Measurements from ENCODE around the gene S100P.

S100P gene

DNA sequence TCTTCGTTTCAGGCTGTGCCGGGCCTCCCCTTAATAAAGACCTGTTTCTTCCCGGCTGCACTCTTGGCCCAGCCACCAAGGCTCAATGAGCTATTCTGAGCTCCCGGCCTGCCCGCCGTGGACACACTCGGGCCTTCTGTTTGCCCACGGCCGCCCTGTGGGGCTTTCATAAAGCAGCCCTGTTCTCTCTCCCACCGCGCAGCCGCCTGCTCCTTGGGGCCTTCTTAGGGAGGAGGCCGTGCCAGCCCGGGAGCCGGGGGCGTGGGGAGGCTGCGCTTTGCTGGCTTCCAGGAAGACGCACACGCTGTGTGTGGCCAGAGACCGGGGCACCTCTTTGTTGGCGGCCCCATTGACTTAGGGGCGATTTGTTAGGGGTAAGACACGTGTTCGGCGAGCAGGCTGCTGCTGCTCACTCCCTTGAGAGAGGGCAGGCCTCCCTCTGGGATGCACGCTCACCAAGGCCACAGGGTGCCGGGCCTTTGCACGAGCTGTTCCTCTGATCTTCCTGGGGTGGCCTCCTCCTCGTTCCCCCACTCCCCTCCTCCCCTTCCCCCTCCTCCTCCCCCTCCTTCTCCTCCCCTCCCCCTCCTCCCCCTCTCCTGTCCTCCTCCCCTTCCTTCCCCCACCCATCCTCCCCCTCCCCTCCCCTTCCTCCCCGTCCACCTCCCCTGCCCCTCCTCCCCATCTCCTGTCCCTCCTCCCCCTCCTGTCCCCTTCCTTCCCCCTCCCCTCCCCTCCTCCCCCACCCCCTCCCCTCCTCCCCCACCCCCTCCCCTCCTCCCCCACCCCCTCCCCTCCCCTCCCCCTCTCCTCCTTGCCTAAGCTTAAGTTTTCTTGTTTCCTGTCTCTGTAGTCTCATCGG is 33.6 kb downstream of the S100P start:
- DNase-seq, result no peak

DNA sequence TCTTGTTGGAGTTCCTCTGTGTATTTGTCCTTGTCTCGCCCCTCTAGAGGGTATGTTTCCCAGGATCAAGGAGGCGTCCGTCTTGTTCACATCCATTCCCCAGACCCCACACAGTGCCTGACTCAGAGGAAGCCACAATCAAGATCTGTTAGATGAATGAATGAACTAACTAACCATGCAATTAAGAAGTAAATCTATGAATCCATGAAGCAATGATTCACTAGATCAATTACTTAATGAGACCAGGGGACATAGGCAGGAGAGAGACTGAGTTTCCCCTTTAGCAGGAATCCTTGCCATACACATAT is 34.2 kb downstream of the S100P start:
- DNase-seq, result no peak

DNA sequence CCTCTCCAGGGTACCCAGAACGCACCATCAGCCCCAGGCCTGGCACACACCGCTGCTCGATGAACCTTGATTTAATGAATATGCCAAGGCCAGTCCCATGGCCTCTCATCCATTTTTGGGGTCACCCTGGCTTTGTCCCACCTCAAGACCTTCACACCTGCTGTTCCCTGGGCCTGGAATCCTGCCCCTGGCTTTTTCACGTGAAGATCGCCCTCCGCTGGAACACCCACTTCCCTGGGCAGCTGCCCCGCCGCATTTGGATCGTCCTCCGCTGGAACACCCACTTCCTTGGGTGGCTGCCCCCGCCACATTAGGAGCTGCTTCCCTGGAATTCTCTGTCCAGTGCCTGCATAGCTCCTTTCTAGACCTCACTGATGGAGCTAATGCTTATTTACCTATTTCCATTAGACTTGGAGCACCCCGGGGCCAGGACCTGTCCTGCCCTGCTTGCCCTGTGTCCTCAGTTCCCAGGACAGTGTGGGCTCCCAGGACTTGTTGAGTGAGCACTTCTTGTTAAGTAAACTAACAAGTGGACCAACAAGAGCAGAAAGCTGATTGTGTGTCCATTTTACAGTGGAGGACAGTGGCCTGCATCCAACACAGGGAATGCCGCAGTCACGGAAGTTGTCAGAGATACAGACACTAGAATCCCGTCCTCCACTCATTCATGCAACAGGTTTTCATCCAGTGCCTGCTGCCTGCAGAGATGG is 34.8 kb downstream of the S100P start:
- DNase-seq, result no peak

- no peak for DNase-seq
Observed at GRCh38 chr4:6730603-6731317, 37.1 kb downstream of the S100P start.

GRCh38 chr4:6731318-6731675 is 37.6 kb downstream of the S100P start:
- DNase-seq, result no peak

- DNase-seq, result no peak
Observed at GRCh38 chr4:6731780-6732179, 38.1 kb downstream of the S100P start.

DNA sequence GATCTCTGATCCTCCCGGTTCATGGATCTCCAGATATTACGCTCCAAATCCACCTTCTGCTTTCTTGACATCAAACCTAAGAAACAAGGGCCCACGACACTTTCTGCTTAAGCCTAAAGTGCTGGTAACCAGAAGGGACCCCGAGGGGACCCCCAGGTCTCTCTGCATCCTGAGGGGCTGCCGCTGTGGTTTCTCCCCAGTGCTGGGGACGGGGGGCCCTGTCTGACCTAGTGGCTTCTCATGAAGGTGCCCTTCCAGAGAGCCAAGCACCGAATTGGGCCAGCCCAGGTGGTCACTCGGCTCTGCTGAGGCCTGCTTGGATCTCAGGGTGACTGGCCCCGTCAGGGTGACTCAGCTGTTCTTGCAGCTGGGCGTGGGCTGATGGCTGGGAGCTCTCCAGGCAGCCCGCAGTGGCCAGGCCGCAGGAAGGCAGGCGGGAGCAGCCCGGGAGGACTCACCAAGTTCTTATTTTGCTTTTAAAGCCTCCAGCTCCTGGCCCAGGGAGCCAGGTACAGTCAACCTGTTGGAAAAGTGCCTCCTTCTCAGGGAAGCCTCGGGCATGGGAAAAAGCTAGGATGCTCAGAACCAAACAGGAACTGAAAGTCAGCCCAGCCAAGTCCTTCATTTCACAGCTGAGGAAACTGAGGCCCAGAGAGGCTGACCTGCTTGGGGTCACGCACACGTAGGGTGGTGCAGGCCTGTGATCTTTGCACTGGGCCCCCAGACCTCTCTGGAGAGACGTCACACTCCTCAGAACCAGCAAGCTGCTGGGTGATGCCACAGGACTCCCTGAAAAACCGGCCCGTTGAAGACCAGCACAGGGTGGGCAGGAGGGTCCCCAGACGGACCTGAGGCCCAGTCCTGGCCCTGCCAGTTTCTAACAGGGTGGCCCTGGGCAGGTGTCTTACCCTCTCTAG is 39.0 kb downstream of the S100P start:
- no peak for DNase-seq

- DNase-seq, result no peak
Observed at GRCh38 chr4:6733358-6734164, 39.9 kb downstream of the S100P start.

- DNase-seq, result no peak
Observed at GRCh38 chr4:6734165-6734786, 40.6 kb downstream of the S100P start.

- no peak for DNase-seq
Observed at GRCh38 chr4:6739920-6740319, 46.2 kb downstream of the S100P start.

DNA sequence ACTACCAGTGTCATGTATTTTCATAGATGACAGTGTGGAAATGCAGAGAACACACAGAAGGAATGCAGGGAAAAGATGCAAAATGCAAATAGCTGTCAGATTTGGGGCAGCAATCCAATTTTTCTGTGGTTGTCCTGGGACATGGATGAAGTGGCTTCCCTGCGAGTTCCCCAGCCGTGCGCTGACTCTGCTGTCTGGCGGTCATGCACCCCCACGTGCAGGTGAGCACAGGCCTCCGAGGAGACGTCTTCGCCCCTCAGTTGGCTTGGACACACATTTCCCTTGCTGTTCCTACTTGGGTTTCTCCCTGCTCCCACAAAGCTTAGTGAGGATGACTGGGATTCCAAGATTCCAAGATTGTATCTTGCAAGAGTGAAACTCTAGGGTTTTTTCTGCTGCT is 46.7 kb downstream of the S100P start:
- no peak for DNase-seq

DNA sequence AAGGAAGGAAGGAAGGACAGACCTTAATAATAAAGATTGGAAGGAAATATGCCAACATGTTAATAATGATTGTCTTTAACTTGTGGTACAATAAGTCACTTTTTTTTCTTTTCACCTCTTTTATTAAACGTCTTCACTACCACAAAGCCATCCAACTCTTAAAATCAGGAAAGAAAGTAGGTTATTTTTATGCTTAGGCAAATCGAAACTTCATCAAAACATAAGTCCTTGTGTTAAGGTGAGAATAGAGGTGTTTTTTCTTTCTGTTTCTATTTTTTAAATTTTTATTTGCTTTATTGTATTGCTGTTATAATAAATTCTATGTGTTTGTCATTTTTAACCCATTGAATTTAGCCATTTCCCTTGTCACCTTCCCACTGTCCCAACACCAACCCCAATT is 48.8 kb downstream of the S100P start:
- no peak for DNase-seq

GRCh38 chr4:6742989-6743388 is 49.3 kb downstream of the S100P start:
- no peak for DNase-seq

All from NCI-H1417 (cell line).